CD4-positive, alpha-beta T cell treated with Interleukin-21 for 1 hour (primary cell): ENCODE data around the gene CDK9.

ENCODE experiments used
- DNase-seq: peaks from one replicate; pipeline ENCODE4 v3.0.0-alpha.2; 2020

Gene CDK9

DNA sequence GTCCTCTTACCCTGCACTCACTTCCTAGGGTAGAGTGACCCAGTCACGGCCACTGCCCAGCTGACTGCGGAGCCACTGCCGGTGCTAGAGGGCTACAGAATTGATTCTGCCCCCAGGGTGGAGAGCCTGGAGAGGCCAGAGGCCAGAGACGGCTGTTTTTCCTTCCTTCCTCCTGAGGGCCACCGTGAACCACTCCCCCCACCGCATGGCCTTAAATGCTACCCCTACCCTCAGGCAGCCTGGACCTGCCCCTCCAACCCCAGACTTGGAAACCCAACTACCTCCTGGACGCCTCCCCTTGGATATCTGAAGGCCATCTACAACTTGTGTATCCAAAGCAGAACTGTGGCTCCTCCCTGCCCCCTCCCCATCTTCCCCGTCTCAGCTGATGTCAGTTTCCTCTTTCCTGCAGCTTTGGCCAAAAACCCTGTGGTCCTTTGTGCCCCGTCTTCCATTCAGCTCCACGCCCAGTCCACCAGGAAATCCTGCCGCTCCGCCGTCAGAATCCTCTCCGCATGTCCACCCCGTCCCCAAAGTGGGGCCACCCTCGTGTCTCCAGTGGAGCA lies 23.6 kb upstream of the CDK9 start:
- DNase-seq: no peak

DNA sequence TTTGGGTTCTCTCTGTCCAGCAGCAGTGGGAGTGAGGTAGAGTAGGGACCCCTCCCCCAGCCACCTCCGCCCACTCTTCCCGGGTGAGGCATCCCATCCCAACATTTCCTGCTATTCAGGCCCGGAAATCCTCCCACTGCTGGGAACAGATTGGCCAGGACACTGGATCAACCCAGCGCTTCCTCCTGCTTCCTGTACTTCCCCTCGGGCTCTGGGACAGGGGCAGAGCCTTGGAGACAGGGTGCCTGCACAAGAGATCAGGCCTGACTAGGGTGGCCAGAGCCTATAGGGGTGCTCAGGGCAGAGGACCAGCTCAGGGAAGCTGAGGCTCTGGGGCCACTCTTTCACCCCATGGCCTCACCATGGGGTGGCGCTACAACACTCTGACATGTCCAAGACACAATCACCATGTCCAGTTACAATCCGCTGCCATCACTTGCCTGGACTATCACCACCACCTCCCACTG lies 21.9 kb upstream of the CDK9 start:
- peak; percentile 31 for DNase-seq

DNA sequence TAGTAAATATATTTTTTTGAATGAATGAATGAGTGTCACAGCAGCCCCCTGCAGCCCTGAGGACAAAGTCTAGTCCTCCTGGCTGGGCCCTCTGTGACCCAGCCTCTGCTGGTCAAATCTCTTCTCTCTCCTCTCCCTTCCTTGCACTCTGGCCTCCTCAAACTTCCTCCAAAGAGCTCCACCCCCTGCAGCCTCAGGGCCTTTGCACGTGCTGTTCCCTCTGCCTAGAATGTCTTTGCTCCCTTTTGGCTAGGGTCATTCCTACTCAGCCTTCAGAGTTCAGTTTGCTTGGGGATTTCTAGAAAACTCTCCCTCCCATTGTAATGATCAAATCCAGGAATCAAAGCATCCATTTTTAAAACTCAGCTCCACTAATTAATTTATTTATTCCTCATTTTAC lies 20.4 kb upstream of the CDK9 start:
- DNase-seq: no peak

DNA sequence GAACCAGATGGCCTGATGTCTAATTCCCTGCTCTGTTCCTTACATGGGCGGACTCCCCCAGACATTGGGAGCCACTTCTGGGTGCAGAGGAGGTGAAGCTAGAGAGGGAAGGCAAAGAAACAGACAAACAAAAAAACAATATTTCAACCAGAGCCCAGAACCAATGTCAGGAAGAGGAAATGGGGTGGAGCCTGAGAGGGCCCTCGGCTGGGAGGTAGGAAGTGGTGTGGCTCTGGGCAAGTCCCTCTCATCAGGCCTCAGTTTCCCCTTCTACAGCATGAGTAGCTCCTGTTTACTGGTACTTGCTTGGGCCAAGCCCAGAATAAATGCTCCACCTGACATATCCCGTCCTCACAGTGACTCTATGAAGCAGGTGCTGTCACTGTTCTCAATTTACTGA lies 18.4 kb upstream of the CDK9 start:
- peak; percentile 32 for DNase-seq

DNA sequence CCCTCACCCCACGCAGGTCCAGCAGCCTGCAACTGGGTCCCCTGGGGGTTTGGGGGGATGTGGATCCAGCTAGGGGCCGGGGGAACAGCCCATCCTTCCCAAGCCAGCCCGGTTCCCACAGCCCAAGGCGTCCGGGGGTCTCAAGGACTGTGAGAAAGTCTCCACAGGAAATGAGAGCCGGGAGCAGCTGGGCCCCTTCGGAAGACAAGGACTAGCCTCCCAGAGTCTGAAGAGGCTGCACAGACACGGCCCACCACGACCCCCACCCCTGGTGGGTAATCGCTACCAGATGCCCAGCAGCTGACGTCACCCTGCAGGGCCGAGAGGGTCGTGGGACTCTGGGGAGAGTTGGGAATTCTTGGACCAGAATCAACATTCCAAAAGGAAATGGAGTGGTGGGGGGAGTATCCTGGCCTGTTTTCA lies 17.9 kb upstream of the CDK9 start:
- no peak for DNase-seq

DNA sequence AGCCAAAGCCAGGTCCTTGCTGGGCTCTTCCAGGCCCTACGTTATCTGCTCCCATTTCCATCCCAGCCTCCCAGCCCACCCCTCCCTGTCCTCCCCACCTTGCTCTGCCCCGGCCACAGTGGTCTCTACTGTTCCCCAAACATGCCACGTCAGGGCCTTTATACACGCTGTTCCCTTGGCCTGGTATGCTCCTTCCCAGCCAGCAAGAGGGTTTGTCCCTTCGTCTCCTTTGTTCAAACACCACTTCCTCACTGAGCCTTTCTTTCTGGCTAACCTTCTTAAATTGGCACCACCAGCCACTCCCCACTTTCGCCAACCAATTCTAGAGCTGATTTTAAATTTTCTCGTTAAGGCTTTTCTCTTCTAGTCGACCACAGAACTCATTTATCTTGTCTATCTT lies 17.1 kb upstream of the CDK9 start:
- no peak for DNase-seq

DNA sequence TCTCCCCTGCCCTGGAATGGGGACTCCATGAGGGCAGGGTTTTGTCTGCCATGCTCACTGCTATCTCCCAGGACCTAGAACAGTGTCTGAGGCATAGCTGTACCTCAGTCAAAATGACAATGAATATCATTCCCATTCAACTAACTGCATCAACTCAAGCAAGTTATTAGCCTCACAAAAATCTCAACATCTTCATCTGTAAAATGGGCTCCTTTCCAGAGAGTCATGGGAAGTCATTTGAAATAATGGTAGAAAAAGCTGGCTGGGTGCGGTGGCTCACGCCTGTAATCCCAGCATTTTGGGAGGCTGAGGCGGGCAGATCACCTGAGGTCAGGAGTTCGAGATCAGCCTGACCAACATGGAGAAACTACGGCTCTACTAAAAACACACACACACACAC lies 16.7 kb upstream of the CDK9 start:
- DNase-seq: no peak

DNA sequence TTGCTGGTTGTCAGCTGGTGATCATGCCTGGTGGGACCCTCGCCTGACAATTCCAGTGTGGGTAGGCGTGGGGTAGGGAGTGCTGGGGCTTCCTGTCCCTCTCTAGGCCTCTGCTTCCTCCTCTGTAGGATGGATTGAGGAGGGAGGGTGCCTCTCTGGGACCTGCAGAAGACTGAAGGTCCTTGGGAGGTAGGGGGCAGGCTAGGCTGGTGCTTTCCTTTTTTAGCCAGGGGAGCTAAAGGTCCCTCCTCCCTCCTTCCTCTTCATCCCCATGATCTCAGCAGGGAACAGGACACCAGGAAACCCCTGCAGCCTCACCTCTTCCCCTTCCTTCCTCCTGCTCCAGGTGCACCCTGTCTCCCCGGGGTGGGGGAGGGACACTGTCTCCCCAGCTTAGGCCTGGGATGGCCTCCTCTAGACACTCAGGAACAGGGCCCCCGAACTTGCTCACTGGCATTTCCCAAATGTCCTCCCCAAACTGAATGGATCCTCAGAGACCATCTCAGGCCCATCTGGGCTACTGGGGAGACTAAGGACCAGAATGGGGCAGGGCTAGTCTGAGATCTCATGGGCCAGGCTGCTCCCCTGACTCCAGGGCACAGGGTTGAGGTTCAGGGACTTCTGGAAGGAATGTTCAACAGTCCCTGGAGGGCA lies 15.8 kb upstream of the CDK9 start:
- DNase-seq: no peak

DNA sequence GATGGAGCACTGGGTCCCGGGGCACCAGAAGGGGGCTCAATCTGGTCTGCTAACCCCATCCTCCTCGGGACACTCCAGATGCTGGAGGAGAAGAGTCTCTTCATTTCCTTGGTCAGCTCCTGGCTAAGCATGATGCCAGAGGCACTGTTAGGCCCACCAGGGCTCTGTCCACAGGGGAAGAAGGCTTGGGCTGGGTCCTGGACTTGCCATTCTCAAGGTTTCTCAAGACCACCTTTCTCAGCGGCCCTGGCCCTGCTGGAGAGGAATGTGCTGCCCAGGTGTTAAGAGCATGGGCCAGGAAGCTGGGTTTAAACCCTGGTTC lies 15.3 kb upstream of the CDK9 start:
- DNase-seq: no peak

DNA sequence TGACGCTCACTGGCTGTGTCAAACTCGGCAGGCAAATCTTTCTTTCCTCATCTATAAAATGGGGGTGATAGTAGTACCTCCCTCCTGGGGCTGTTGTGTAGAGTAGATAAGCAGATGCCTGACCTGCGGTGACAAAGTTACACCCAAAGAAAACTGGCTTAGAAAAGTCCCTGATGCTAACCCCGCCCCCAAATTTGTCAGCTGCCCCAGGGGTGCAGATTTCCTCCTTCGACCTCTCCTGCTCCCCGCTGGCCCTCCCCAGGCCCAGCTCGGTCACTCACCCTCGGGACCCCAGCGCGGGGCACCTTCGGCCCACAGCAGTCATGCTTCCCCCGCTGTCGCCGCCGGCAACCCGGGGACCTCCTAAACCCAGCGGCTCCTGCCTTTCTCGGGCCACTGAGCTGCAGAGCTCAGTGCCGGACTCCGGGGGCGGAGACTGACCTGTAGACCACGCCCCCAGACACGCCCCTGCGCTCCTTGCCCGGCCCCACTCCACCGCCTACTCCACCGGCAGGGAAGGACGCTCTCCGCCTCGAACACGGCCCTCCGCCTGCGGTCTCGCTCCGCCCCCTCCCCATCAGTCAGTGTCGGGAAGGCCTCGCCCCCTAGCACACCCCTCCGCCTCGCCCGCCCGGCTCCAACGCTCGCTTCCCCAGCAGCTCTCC lies 14.8 kb upstream of the CDK9 start:
- DNase-seq: peak; percentile 97

DNA sequence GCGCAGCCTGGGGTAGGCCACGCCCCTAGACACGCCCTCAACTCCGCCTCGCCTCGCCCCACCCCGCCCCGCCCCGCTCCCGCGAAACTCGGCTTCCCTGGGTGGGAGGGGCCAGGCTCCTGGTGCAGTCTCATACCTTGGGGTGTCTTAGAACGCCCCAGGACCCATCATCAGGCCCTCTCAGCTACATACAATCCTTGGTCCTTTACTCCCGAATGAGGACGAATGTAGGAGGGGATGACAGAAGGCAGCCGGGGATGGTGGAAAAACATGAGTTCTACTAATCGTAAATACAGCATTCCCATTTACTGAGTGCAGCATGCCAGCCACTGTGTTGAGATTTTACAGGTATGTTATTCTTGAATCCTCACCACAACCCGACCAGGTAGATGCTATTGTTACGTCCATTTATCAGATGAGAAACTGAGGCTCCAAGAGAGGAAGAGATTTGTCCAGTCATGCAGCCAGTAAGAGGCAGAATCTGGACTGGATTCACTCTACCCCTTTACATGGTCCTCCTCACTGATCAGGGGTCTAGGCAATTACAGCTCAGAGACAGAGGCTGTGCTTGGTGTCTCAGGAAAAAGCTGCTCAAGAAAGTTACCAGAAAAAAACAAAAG lies 14.2 kb upstream of the CDK9 start:
- no peak for DNase-seq

DNA sequence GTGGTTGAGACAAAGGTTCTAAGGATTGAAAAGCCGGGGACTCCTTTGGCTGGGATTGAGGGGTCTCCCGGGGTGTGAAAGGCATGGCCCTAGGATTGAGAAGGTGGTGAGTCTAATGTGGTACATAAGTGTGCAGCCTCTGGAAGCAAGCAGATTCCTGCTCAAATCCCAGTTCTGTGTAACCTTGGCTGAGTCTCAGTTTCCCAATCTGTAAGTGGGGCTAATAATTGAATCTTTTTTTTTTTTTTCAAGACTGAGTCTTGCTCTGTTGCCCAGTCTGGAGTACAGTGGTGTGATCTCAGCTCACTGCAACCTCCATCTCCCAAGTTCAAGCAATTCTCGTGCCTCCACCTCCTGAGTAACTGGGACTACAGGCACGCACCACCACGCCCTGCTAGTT lies 13.2 kb upstream of the CDK9 start:
- no peak for DNase-seq

DNA sequence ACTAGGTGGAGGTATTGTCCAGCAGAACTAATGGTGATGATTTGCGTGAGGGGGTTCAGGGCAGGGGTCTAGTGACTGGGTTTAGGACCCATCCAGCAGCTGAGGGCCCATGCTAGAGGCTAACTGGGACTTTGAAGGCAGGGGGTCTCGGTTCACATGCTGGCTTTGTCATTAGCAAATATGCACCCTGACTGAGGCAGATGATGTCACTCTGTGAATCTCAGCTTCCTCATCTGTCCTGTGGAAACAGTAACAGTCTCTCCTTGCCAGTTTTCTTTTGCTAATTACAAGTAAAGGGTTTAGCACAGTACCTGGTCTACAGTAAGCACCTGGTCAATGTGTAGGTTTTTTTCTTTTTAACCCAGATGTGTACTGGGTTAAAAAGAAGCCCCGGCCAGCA lies 12.6 kb upstream of the CDK9 start:
- no peak for DNase-seq

DNA sequence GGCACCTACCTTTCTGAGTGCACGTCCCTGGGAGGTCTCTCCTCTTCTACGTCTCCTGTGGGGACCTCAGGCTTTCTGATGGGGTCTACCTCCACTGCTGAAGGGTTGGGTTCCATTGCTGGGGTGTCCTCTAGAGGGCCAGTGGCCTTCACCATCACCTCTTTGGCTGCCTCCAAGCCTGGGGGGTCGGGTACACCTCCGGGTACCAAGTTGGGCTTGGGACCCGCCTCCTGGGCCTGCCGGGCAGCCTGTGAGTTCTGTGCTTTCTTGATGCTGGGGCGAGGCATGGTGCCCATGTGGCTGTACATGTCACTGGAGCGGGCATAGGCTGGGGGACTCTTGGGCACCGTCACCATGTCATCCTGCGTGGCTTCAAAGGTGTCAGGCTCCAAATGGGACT lies 11.9 kb upstream of the CDK9 start:
- no peak for DNase-seq

DNA sequence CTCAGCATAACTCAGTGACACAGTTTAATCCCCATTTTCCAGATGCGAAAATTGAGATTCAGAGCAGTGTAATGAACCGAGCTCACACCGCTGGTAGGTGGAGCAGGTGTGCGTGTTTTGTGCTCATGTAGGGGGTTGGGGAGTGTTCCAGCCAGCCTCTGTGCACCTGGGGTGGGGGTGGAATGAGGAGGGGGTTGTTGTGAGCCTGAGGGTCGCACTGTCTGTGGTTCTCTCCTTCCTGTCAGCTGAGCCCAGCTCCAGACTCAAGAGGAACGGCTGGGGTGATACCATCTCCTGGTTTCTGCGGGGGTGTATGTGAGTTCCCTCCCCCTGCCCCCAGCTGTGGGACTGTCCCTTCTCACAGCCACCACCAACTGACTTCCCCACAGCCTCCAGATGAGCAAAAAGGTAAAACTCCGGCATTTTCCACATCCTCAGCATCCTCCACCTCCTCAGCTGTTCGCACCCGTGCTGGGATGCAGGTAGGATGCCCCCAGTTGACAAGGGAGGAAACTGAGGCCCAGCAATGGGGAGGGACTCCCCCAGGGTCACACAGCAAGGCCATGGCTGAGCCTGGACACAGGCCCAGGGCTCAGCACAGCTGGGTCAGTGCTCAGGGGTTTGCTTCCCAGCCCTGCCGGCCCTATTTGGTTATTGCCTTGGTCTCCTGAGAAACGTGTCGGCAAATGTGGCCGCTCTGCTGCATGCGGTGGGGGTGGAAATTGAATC lies 9.5 kb upstream of the CDK9 start:
- peak; percentile 86 for DNase-seq

DNA sequence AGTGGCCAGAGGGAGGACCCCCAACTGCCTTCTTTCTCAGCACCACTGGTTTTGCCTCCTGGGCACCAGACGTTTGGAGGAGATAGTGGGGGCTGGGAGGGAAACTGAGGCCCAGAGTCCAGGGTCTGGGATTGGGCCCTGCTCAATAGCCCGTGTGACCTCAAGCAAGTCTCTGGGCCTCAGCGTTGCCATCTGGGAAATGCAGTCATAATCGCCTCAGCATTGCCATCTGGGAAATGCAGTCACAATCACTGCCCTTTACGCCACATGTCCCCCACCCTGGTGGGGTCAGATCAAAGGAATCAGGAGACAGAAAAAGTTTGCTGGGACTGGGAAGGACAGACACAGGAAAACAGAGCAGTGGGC lies 8.9 kb upstream of the CDK9 start:
- no peak for DNase-seq

DNA sequence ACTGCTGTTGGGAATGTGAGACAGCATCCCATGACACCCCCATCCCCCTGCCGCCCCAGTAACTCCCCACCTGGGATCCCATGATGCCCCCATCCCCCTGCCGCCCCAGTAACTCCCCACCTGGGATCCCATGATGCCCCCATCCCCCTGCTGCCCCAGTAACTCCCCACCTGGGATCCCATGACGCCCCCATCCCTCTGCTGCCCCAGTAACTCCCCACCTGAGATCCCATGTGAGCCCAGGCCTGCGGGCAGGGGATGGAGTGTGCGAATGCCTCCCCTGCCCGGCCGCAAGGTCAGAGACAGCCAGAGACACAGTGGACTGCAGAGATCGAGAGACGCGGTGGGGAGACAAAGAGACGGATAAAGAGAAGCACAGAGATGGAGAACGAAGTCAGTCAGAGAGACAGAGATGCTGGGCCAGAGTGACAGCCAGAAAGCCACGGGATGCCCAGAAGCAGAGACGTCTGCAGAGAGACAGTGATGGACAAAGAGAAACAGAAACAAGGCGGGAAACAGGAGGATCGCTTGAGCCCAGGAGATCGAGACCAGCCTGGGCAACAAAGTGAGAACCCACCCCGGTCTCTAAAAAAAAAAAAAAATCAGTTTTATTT lies 8.4 kb upstream of the CDK9 start:
- peak; percentile 33 for DNase-seq

DNA sequence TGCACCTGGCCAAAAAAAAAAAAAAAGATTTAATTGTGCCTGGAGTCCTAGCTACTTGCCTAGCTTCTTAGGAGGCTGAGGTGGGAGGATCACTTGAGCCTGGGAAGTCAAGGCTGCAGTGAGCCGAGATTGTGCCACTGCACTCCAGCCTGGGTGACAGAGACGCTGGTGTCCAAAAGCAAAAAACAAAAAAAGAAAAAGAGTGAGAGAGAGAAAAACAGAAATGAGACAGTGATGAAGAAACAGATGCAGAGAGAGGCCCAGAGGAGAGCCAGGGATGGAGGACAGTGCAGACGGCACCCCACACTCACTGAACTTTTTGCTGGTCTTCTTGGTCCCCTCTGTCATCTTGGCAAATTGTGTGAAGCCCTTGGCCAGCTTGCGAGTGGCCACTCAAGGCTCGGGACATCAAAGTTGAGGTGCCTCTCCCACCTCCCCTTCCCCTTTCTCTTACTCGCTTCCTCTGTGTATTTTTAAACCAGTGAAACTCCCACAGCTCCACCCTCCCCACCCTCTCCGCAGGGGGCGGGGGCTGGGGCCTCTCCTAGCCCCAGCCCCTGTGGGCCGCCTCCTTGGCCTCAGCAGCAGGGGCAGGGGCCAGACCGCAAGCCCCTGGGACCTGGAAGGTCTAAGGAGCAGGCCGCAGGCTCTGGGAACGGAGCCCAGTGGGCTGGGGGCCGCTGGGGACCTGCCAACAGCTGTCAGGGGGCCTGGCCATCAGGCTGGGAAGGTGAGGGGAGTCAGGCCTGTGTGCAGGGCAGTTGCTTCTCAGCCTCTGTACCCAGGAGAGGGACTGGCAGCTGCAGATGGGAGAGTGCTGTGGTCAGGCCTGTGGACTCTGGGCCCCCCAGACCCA lies 7.3 kb upstream of the CDK9 start, which contains the start of gene SH2D3C:
Gene SH2D3C (minus strand): TSS at position 387 of the 856 bp plus-strand sequence. CDS start 39 bp downstream, at position 348.
- peak; percentile 56 for DNase-seq

DNA sequence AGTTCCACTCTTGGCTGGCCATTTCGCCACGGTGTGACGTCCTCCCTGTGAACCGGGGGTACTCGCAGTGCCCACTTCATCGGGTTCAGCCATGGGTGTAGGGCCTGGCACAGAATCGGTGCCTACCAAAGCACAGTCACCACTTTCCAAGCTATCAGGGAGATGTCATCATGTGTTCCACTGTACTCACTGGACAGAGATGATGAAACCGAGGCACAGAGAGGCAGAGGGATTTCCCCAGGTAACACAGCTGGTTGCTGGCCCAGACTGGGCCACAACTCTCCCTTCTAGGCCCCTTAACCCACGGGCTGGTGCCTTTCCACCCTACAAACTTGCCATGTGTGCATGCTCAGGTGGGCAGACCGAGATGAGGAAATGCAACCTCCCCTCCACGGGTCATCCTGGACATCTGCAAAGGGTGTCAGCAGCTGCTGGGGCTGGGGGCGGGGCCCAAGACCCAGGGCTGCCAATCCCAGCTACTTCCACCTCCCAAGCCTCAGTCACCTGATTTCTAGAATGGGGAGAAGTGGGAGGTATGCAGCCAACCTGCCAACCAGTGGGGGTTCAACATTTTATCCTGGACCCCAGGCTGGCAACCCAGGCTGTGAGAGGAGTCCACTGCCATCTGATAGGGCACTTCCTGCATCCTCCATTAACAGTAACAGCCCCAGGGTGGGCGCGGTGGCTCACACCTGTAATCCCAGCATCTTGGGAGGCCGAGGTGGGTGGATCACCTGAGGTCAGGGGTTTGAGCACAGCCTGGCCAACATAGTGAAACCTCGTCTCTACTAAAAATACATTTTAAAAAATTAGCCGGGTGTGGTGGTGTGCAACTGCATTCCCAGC lies 6.5 kb upstream of the CDK9 start:
- peak; percentile 74 for DNase-seq

DNA sequence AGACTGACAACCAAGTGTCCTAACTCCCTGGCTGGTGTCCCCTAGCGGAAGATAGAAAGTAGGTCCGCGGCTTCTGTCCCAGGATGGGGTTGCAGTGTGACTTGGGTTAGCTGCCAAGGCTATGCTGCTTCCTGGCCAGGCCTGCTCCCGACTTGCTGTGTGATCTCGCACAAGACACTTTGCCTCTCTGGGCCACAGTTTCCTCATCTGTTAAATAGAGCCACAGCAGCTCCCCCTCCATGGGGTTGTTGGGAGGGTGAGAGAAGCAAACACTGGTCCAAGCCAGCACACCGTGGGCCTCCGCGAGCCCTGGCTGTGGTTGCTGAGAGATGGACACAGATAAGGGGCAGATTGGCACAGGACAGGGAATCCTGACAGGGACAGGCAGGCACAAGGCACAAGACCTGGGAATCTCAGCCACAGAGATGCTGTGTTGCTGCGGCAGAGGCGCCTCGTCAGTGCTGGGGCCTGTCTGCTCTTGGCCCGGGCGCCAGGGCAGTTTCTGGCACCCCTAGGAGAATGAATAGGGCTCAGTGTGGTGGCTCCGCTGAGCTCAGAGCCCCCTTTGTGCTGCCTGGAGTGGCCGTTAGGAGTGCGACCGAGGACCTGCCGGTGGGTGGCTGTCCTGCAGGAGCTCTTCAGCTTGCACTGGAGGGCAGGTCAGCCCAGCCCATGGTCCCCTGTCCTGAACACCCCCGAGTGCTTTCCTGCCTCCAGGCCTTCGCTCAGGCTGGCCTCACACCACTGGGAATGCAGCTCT lies 5.5 kb upstream of the CDK9 start:
- no peak for DNase-seq
